LoVo (cell line): ENCODE measurements around the gene BICC1.

Experiments
- DNase-seq: peaks from one replicate; pipeline ENCODE4 v3.0.0-alpha.2; 2016; ENCODE audit warnings: low spot score

Gene BICC1

DNA sequence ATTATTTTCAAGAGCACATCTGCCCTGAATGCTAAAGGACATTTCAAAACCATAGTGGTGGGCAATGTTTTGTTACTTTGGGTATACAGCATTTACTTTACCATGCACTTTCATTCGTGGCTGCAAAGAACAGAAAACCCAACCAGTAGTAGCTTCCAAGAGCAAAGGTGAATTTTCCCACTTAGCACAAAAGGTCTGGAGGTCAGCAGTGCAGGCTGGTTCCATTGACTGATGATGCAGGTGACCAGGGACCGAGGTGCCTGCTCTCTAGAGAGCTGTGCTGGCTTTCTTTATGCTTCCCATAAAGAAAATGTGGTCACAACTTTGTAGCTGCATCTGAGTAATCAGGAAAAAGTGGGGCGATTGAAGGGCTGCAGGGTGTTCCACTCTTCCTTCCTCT lies 240.0 kb downstream of the BICC1 start:
- DNase-seq = no peak

DNA sequence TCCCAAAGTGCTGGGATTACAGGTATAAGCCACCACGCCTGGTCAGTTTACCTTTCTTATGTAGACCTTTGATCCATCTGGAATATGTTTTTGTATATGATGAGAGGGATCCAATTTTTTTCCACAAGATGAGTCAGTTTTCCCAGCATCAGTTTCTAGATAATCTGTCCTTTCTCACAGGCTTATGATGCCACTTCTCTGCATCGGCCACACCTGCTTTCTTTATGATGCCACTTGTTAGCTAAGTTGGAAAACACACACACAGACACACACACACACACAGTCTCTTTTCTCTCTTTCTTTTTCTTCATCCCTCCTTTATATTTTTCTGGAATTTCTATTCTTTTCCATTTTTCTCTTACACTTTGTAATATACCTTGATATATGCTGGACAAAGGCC lies 240.8 kb downstream of the BICC1 start:
- DNase-seq = no peak

DNA sequence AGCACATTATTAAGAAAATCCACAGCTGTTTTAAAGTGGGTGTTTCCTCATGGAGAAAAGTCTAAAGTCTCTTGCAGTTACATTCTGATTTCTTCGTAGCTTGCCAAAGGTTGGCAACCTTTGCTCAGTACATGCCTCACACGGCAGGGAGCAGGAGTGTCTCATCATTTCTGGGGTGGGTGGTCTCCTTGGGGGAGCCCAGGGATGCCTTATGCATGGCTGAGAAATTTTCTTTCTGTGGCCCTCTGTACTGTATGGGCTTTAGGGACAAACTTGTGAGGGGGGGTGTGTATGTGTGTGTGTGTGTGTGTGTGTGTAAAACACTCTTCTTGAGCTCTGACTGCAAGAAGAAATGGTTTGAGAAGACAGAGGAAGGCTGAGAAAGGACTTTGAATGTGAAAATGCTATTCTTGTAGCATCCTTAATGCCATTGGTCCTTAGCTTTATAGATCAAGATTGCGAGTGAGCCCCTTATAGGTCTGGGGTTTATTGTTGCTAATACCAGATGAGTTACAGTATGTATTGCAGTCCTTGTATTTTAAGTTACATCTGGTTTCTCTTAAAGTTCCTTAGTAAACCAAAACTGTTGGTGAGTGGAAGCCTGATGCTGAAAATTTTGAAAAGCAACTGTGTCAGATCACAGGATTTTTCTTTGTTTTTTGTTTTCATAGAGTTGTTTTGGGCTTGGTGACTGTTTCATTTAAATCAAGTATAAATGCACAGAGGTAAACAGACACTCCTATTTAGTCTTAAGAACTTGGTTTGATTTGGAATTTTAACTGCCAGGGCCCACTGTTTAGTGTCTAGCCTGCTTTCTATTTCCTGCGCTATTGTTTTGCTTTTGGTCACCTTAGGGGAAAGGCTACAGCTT lies 242.0 kb downstream of the BICC1 start:
- DNase-seq = no peak

DNA sequence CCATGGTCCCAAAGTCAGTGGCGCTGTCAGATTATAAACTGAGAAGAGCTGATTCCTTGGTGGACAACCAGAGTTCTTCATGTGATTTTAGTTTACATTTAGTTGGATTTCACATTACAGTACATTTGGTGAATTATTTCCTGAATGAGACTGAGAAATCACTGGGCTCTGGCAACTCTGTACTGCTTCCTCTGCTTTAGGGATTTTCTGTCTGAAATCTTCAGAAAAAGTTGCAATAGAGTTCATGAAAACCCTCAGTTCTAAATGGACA lies 242.6 kb downstream of the BICC1 start:
- DNase-seq = no peak

DNA sequence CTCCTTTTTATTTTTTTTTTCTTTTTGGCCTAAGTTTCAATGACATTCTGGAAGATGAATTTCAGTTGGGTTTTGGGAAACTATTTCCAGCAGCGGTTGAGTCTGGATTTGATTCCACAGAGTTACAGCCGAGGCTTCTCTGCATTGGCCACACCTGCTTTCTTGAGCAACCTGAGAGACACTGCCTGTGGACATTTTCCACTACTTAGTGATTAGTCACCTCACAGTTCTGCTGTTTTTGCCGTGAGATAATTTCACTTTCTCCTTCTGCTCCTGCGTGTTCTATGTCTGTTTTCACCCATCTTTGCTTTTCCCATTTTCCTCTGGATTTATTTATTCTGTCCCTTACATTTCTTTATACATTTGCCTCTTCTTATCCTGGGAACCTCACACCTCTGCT lies 243.0 kb downstream of the BICC1 start:
- peak; percentile 23 for DNase-seq

DNA sequence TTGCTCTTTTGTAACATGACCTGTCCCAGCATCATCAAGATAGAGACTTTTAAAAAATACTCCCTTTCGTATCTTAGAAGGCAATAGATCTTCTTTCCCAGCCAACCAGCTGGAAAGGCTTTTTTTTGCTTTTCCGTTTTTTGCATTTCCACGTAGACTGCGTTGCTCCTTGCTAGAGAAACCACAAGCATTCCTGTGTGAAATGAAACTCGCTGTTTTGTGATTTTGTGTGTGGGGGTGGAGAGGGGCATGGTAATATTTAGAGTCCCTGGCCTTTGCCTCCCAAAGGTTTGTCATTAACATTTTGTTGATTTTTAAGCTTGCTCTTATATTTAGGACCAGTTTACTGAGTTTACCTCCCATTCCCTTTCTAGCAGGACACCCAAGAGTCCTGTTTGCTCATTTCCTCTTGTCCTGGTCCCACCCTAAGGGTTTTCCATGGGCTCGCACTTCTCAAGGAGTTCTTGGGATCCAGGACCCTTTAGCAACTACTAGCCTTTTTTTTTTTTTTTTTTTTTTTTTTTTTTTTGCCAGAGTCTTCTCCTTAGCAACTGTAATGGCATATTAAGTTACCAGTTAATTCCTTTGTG lies 243.6 kb downstream of the BICC1 start:
- no peak for DNase-seq

DNA sequence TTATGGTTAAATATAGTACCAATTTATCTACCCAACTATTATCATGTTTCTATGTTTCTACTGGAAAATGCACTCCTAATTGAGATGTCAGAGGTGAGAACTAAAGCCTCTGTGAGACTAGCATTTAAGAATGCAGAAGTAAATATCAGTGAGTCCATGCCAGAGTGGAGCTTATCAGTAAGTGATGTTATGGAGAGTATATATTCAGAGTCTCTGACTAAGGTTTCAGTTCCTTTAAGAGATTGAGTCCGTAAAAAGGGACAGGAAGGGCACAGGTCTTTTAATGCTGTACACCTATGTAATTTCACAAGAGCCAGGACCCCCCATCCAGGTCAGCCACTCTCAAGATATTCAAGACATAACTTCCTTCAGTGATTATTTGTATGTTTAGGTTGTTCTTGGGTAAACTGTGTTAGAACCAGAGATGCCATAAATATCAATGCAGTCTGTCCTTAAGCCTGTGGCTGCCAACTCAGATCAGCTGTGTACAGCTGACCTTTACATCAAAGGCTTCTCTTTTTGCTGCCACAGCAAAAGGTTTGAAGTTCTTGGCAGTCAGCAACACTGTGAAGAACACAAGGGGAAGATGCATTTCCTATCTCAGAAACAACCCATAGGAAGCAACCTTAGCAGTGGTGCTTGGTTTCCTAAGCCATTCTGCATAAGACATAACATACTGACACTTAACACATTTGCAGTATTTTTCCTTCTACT lies 244.8 kb downstream of the BICC1 start:
- no peak for DNase-seq

DNA sequence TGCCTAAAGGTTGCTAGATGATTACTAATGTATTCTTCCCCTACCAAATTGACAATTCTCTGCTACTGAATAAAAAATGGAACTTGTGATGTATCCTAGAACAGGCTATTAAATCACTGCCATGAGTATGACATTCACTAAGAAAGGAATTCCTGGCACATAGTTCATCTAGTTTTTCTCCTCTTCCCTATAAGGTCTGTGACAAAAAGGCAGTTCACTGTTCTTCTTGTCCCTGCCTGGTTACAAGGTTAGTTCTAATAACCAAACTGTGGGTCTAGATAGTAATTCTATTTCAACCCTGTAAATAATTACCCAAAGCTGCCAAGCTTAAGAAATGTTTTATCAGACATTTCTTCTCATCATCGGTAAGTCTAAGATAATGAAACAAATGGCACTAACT lies 245.6 kb downstream of the BICC1 start:
- DNase-seq = no peak

DNA sequence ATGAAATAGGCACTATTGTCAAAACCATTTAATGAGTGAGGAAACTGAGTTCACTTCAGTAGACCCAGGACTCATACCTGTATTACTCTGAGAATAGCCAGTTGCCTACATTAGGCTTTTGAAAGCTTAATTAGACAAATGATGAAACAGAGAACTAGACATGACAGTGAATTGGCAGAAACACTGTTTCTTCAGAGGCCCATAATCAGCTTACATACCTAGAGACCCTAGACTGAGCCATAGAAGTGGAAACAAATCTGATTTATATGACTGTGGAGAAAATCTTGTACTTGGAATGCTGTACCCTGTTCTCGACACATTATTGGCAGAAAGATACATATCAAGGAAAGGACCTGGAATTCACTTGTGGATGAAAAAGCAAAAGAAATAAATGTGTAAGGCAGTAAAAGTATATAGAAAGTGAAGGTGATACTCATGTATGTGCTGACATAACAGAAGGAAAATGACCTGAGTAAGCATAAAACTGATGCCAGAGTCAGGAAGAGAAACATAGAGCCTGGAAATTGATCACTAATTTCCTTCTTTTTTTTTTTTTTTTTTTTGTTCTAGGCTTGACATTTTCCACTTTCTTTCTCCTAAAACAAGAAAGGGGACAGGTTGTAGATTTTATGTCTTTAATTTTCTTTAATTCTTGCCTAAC lies 251.5 kb downstream of the BICC1 start:
- no peak for DNase-seq

DNA sequence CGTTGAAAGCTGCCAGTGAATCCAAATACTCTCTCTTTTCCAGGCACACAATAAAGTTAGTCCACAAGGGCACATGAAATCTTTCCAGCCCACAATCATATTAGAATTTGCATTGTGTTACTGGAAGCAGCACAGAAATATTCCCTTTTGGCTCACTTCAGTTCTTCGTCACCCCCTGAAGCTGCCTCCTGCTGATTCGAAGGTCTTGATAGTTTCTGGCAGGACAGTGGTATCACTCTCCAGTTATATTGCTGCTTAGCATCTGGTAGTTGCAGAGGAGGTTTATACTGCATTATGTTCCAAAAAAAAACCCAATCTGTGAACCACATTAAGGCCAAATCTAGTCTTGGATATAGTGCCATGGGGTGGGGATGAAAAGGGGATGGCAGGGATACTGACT lies 253.2 kb downstream of the BICC1 start:
- no peak for DNase-seq

DNA sequence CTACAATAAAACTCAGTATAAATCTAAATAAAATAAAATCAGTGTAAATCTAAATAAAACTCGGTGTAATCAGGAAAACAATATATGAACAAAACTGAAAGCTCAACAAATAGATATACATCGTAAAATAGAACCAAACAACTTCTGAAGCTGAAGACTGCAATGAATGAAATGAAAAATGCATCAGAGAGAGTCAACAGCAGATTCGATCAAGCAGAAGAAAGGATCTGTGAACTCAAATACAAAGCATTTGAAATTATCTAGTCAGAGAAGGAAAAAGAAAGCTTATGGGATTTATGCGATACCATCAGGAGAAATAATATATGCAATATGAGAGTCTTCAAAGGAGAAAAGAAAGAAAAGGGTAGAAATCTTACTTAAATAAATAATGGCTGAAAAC lies 255.0 kb downstream of the BICC1 start:
- DNase-seq = no peak

DNA sequence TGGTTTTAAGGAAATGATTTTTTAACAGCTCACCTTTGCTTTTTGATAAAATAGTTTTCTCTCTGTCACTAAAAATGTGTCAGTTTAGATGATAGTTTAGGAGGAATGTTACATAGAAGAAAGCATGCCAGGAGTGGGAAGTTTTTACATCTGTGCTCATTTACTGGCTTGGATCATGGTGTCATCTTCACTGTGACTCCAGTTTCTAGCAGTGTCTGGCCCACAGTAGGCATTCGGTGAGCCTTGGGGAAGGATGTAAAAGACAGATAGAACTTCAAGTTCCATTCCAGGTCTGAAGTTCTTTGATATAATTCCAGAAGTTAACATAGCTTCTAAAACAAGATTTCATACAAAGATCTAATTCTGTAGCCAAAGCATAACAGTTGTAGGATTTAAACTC lies 259.2 kb downstream of the BICC1 start:
- DNase-seq = no peak

DNA sequence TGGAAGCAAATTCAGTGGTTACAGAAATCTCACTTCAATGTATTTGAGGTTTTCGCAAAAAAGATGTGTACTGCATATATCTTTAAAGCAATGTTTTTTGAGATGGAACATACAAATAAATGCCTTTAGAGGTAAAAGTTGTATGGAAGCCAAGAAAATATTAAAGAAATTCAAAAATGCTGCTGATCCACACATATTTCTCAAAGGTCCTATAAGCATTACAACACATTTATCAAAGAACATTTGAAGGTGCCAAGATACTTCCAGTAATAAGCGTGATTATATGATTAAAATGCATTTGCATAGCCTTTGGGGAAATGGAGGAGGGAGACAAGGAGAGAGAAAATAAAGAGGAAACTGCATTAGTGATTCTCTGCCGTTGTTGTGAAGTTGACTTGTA lies 260.1 kb downstream of the BICC1 start:
- DNase-seq = no peak

DNA sequence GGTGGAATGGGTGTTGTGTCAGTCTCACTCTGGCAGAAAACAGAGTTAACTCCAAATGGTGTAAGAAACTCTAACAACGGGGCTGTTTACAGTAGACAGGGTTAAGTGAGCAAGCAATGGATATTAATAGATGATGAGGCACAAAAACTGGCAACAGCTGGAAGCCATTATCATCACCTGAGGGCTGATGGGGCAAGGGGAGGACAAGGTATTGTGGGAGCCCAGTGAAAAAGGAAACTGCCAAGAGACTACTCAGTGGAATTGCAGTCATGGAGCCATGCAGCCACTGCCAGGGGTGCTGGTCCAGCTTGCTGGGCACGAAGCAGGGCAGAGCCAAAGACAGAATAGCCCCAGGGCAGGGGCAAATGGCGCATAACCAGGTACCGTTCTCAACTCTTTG lies 260.7 kb downstream of the BICC1 start:
- DNase-seq = no peak

DNA sequence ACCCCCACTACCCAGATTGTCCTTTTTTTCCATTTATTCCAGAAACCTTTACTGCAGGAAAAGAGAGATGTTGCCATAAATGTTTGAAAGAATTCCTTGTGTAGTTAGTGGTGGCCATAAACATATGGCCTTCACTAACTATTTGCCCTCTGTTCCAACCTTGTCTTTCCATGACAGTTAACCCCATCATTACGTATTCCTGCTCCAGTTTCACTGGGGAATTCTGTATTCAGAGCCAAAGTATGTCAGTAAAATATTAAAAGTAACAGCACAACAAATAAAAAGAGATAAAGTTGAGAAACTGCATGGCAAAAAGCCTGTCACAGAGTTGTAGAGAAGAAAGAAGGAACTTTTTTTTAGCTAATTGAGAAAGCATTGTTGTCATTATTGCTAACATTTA lies 261.3 kb downstream of the BICC1 start:
- no peak for DNase-seq

DNA sequence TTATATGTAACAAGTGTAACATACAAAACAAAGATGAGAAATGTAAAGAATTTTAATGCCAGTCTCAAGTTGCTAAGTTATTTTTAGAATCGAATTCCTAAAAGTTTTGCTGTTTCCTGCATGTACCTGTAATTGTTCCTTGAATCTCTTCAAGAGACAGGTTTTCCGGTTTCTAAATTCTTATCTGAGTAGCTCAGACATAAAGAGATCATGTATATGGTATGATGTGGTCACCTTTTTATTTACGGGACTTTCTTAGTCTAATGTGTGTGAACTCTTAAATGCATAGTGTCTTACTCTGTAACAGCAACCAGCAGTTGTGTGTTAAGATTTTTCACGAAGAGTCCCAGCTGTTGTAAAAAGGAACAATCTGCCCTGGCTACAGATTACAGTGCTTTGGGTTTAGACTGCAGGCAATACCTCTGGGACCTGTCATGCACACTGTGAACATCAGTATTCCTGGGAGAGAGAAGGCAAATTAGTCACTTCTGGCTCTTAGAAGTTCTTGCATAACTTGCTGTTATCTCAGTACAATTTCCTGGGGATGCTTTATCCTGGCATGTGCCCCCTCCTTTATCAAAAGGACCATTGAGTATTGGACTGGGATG lies 263.4 kb downstream of the BICC1 start:
- DNase-seq = no peak

DNA sequence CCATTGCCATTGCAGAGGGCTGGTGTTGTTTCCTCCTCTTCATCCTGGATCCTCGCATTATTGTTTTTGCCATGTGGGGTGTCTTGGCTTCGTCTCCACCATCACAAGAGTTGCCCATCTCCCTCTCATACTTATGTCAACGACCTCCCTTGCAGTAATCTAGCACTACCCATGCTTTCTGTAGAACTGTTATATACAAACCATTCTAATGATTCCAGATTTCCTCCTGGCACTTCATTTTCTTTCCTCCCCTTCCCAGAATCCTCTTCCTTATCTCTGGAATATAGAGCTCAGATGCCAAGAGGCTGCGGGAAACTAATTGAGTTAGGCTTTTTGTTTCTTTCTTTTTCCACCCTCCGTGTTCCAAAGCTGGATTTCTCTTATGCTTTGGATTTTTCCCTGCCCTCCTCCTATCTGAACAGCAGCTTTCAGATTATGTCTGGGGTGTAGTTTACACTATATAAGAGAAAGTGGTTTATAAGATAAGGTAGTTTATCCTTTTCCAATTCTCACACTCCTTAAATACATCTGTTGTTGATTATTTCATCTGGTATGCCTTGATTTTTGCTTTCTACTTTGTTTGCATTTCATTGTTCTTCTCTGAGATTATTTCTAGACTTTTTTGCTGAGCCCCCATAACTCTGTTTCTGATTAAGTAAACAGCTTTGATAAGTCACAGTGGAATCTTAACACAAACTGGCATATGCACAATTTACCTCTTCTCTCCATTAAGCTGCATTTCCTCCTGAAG lies 264.1 kb downstream of the BICC1 start:
- DNase-seq = no peak

DNA sequence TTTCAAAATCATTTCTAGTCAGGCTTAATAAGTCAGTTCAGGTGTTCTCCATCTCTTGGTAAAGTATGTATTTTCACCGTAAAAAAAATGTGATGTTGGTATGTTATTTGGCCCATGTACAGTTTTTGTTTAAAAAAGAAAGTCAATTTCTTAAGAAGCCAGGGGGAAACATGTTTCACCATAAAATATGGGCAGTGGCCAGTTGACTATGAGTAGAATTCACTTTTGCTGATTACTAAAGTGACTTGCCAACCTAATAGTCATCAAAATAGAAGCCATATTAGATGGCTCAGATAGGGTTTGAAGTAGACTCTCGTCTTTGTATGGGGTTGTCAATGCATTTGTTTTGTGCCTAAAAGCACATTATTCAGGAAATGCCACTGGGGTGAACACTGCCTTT lies 266.3 kb downstream of the BICC1 start:
- no peak for DNase-seq

DNA sequence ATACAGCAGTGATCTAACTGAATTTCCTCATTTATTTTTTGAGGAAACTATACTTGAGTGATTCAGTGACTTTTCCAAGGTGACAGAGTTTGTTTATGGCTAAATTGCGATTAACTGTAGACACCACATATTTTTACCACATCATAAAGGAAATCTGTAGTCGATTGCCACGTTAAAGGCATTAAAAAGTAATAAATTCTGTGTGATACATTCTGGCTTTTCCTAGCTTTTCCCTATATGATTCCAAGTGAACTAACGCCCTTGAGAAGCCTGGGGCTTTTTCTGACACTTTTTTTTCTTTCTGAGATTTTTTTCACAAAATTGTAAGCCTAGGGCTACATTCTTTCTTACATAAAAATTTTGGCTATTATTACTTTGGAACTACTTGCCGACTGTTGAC lies 266.9 kb downstream of the BICC1 start:
- DNase-seq = no peak

DNA sequence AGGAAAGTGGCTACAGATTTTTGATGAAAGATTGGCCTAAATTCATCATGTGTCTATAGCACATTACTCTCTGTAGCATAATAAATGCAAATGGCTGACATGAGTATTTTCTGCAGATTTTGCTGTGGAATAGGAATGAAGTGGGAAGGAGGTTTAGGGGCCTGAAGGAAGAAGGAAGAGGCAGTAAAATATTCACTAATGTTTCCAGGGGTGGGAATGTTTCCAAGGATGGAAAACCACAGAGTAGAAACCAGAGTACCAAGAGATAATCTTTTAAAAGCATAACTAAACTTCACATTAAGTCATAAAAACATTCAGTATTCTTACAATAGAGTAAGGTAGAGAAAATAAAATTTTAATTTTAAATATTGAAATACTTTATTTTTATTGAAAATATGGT lies 267.8 kb downstream of the BICC1 start:
- no peak for DNase-seq

DNA sequence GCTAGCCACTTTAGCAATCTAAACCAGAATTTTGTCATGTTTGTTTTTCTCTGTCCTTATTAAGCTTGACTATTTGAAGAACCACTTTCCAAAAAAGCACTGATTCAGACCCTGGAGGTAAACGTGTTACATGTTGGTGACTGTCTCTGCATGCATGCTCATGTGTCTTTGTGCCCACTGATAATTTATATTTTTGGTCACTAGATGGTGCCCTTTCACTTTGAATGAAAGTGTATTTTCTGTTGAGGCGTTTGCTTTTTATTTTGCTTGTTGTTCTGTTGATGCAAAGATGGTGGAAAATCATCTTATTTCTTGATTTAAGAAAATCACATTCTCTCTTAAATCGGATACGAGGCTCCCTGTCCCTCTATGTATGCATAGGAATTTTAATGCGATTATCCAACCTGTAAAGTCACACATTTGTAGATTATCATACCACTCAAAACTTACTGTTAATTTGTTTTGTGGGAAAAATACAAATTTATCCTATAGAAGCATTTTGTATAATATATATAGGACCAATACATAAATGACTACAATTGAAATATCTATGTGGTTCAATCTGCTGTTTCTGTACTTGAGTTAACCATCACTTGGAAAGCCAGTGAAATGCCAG lies 269.3 kb downstream of the BICC1 start:
- DNase-seq = peak; percentile 54
